Measurements from ENCODE around the gene SPTAN1. TPM values are rescaled to one million over a fixed set of nuclear protein-coding genes. Genes with fewer than 3 reads are reported as not detected.

SPTAN1 gene
- polyA plus RNA-seq, 4 donors: 299 to 423 (median 338) TPM

DNA sequence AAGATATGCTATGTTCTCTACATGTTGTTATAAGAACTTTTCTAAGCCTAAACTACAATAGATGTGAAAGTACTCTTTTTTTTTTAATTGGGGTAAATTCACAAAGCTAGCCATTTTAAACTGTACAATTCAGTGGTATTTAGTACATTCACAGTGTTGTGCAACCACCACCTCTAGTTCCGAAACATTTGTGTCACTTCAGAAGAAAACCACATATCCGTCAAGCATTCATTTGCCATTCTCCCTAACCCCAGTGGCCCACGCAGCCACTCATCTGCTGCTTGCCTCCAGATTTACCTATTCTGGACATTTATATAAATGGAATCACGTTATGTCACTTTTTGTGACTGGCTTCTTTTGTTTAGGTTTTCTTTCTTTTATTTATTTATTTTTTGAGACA, 43.1 kb downstream of the SPTAN1 start:
- DNase-seq (ENCODE audit: low read depth in 4 of 4, low spot score in 3 of 4): no peak

GRCh38 chr9:128600099-128600498, 47.7 kb downstream of the SPTAN1 start:
- no peak for DNase-seq (ENCODE audit: low read depth in 4 of 4, low spot score in 3 of 4)

DNA sequence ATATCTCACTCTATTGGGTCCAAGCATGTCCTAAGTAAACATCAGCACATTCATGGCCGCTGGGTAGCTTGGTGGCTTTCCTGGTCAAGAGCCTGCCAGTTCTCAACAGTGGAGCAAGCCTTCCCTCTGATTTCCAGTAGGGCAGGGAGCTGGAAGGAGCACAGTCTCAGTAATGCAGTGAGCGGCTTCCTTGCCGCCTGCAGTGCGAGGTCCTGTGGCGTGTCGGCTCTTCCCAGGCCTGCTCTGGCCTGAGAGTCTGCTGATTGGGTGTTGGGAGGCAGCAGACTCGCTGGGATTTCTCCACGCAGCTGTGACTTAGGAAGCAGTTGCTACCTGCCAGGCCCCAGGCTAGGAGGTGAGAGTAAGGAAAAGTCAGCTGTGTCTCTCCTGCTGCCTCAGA, 51.3 kb downstream of the SPTAN1 start:
- DNase-seq (ENCODE audit: low read depth in 4 of 4, low spot score in 3 of 4): no peak

- DNase-seq (ENCODE audit: low read depth in 4 of 4, low spot score in 3 of 4): no peak
Observed at GRCh38 chr9:128607642-128608350, 55.4 kb downstream of the SPTAN1 start.

DNA sequence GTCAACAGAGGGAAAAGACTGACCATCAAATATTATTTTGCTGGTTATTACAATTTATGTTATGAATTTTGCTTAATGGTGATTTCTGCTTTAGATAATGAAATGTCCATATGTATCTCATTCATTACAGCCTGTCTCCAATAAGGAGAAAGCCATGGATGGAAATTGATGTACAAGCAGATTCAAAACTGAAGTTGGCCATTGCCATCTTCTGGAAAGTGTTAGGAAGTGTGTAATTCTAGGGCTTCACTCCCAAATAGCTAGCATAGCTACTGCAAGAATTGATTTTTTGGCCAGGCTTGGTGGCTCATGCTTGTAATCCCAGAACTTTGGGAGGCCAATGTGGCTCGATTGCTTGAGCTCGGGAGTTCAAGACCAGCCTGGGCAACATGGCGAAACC, 58.5 kb downstream of the SPTAN1 start:
- DNase-seq (ENCODE audit: low read depth in 4 of 4, low spot score in 3 of 4): no peak

DNA sequence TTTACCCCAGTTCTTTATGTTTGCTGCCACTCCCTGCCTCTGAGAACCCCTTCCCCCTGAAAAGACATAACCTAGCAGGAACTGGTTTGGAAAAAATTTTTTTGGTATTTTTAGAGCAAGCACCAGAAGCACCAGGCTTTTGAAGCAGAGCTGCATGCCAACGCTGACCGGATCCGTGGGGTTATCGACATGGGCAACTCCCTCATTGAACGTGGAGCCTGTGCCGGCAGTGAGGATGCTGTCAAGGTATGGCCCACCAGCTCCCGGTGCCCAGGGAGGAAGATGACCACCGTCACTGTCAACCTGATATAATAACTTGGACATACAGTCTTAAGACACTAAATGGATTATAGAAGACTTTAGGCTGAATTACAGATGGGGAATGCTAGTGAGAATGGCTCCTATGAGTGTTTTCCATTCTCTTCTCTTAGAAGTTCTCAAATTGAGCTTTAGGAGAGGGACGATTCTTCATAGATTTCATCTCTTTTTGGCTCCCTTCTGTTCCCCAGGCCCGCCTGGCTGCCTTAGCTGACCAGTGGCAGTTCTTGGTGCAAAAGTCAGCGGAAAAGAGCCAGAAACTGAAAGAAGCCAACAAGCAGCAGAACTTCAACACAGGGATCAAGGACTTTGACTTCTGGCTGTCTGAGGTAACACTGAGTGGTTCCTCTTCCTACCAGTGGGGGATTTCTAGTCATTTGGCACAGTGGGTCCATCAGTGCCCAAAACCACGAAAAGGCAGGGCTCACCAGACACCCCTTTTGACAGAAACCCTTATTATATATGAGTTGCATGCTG, 59.4 kb downstream of the SPTAN1 start:
- DNase-seq (ENCODE audit: low read depth in 4 of 4, low spot score in 3 of 4): no peak

- DNase-seq (ENCODE audit: low read depth in 4 of 4, low spot score in 3 of 4): no peak
Observed at GRCh38 chr9:128614728-128615127, 62.3 kb downstream of the SPTAN1 start.

DNA sequence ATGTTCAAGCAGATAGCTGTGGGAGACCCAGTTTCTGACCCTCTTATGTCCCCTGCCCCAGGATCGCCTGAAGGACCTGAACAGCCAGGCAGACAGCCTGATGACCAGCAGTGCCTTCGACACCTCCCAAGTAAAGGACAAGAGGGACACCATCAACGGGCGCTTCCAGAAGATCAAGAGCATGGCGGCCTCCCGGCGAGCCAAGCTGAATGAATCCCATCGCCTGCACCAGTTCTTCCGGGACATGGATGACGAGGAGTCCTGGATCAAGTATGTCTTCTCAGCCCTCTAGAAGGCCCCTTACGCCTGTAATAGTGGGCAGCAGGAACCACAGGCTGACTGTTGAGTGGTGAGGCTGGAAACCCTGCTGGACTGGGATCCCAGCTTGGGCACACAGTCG, 63.2 kb downstream of the SPTAN1 start:
- no peak for DNase-seq (ENCODE audit: low read depth in 4 of 4, low spot score in 3 of 4)

GRCh38 chr9:128617943-128618342, 65.6 kb downstream of the SPTAN1 start:
- no peak for DNase-seq (ENCODE audit: low read depth in 4 of 4, low spot score in 3 of 4)

GRCh38 chr9:128619127-128619526, 66.7 kb downstream of the SPTAN1 start:
- DNase-seq (ENCODE audit: low read depth in 4 of 4, low spot score in 3 of 4): no peak

- DNase-seq (ENCODE audit: low read depth in 4 of 4, low spot score in 3 of 4): no peak
Observed at GRCh38 chr9:128619779-128620178, 67.4 kb downstream of the SPTAN1 start.

DNA sequence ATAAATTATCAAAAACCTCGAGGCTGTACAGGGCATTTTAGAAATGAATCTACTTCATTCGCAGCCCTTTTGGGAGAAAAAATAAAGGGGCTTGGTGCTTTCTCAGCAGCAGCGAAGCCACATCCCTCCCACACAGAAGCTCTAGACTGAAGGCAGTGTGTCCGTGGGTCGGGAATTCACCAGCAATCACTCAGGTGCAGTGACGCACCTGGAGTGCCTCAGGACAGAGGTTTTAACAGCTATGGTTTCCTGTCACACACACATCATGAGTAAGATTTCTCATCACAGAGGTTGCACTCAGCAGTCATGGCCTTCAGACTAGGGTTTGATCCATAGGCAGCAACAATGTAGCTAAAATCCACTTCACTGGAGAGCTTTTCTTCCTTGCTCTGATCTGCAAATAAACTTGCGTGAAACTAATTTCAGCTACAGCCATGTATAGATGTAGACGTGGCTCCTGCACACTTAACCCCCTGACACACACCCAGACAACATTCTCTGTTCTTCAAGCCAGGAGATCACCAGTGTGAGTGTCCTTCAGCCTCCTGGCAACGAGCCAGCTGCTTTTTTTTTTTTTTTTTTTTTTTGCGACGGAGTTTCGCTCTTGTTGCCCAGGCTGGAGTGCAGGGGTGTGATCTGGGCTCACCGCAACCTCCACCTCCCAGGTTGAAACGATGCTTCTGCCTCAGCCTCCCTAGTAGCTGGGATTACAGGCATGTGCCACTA, 69.5 kb downstream of the SPTAN1 start:
- DNase-seq (ENCODE audit: low read depth in 4 of 4, low spot score in 3 of 4): no peak

DNA sequence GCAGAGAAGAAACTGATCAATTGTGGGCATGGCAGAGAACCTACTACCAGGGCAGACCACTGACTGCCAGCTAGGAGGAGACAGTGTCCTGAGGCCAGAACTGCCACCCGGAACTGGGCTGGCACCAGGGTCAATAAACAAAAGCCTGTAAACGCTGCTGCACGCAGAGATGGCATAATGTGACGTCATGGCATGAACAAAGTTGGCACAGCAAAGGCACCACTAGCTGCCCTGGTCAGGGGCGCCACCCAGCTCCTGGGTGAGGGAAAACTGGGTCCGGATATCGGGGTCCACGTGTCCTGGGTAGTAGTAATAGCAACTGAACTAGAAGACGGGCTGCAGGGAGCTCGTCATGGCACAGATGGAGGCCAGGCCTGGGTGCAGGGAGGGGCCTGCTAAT, 72.2 kb downstream of the SPTAN1 start:
- no peak for DNase-seq (ENCODE audit: low read depth in 4 of 4, low spot score in 3 of 4)

GRCh38 chr9:128625391-128626146, 73.2 kb downstream of the SPTAN1 start:
- DNase-seq (ENCODE audit: low read depth in 4 of 4, low spot score in 3 of 4): no peak

DNA sequence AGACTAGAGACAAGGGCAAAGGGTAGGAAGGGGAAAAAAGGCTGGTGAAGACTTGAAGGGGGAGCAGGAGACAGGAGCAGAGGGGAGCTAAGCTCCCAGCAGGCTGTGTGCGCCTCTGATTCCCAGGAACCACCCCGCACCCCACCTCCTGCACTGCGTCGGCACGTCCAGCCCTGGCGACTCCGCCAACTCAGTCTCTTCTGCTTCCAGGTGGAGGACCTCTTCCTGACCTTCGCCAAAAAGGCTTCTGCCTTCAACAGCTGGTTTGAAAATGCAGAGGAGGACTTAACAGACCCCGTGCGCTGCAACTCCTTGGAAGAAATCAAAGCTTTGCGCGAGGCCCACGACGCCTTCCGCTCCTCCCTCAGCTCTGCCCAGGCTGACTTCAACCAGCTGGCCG, 73.8 kb downstream of the SPTAN1 start:
- no peak for DNase-seq (ENCODE audit: low read depth in 4 of 4, low spot score in 3 of 4)

GRCh38 chr9:128627127-128627715, 74.8 kb downstream of the SPTAN1 start:
- no peak for DNase-seq (ENCODE audit: low read depth in 4 of 4, low spot score in 3 of 4)

DNA sequence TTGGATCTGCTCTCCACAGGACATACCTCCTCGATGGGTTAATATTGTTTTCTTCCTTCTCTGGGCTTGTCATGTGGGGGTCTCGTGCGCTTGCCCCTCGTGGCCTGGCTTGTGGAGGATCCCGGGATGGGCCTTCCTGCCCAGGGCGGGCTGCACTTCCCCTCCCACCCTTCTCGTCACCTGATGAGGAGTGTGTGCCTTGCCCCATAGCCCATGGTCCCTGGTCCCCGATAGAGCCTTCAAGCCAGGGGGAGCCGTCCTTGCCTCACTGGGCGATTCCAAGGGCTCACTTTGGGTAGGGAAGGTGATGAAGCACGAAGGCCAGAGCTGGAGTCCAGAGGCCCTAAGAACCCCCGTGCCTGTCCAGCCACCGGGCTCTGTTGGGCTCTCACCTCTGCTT, 75.5 kb downstream of the SPTAN1 start:
- DNase-seq (ENCODE audit: low read depth in 4 of 4, low spot score in 3 of 4): no peak

DNA sequence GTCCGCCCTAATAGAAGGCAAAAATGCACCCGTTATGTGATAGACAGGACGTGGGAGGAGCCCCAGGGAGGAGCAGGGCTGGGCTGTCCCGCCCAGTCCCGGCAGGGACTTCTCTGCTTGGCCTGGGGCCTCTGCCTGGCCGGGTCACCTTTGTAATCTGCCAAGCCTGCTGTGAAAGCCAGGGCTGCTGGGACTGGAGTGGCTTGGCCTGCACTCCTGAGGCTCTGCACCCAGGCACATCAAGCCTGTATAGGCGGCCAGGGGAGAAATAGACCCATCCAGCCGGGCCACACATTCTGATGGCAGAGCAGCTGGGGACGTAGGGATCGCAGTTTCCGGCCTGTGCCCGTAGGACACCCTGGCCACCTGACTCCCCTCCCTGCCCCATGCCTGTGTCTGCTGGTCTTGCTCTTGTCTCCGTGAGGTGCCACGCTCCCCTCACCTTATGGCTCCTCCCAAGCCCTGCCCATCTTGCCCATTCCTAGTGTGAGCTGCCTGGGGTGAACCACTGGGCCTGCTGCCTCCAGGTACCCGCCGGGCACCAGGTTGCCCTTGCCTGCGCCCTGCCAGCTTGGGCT, 76.2 kb downstream of the SPTAN1 start:
- no peak for DNase-seq (ENCODE audit: low read depth in 4 of 4, low spot score in 3 of 4)

- no peak for DNase-seq (ENCODE audit: low read depth in 4 of 4, low spot score in 3 of 4)
Observed at GRCh38 chr9:128629136-128629535, 76.7 kb downstream of the SPTAN1 start.

All from left renal pelvis (tissue), 4 donors.